GM21360 (cell line): ENCODE data around the gene MYD88.

Experiments
- ATAC-seq: cut with Tn5 transposase; IDR thresholded peaks from one replicate; pipeline ENCODE4 v1.9.1; 2021; ENCODE audit warnings: mild to moderate bottlenecking, moderate library complexity; ENCODE audit not compliant: unreplicated experiment

MYD88 gene

DNA sequence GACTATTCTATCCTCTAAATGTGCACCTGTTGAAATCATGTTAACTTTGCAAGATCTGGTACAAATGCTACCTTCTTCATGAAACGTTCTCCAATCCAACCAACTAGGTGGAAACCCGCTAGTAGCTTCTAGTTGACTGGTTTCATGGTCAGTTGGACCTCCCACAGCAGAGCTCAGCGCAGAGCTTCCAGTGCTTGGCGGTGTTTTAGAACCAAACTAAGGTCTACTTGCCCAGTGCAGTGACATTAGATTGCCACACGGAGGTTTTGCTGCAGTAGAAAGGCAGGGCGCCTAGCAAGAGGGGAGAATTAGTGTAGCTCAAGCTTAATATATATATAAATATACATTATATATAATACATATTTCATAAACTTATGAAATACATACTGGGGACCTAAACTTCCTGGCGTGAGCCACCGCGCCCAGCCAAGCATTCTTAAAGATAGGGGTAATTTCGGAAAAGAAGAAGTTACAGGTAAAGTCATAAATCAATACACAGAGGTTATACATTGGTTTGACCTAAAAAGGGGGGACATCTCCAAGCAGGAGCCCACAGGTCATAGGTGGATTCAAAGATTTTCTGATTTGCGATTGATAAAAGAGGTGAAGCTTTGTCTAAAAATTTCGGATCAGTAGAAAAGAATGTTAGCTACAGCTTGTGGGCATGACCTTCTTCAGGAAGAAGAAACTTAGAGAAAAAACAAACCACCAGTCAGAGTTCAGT, 24.8 kb downstream of the MYD88 start:
- no peak for ATAC-seq

- no peak for ATAC-seq
These were observed 25.6 kb downstream of the MYD88 start for GRCh38 chr3:38163841-38164642.

GRCh38 chr3:38164643-38164951, 26.1 kb downstream of the MYD88 start:
- peak; percentile 16 for ATAC-seq

GRCh38 chr3:38164952-38165721, 26.7 kb downstream of the MYD88 start, which contains the start of gene OXSR1:
TSS of gene OXSR1 (plus strand) at chr3:38165537. CDS start at chr3:38165877, 340 bp downstream.
- ATAC-seq = peak; percentile 90

GRCh38 chr3:38165722-38166387, 27.4 kb downstream of the MYD88 start:
- no peak for ATAC-seq

GRCh38 chr3:38167591-38167990, 29.1 kb downstream of the MYD88 start:
- ATAC-seq = no peak

DNA sequence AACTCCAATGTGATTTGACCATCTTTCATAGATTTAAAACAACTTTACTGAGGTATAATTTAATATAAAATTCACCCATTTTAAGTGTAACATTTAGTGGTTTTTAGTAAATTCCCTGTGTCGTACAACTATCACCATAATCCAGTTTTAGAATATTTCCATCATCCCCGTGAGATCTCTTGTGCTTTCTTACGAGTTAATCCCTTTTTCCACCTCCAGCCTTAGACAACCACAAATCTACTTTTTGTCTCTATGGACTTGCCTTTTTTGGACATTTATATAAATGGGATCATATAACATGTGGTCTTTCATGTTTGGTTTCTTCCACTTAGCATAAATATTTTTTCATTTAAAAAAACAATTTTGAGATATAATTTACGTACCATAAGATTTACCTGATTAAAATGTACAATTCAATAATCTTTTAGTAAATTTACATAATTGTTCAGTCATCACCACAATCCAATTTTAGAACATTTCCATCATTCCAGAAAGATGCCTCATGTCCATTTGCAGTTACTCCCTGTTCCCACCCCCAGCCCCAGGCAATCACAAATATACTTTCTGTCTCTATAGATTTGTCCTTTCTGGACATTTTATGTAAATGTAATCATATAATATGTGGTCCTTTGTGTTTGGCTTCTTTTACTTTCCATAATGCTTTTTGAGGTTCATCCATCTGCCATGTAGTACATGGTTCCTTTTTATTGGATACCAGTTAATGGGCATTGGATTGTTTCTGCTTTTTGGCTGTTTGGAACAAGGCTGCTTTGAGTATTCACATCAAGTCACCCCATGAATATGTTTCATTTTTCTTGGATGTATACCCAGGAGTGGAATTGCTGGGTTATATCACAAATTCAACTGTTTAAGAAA, 29.9 kb downstream of the MYD88 start:
- no peak for ATAC-seq

- no peak for ATAC-seq
These were observed 30.5 kb downstream of the MYD88 start for GRCh38 chr3:38169027-38169317.

DNA sequence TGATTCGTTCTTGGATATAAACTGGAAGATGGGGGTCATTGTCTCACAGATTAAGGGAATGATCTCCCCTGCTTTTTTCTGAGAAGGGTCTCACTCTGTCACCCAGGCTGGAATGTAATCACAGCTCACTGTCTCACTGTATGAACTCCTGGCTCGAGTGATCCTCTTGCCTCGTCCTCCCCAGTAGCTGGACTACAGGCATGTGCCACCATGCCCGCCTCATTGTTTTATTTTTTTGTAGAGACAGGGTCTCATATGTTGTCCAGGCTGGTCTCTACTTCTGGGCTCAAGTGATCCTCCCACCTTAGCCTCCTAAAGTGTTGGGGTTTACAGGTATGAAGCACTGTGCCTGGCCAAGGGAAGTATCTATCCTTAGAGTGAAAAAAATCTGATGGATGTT, 32.3 kb downstream of the MYD88 start:
- ATAC-seq = no peak

DNA sequence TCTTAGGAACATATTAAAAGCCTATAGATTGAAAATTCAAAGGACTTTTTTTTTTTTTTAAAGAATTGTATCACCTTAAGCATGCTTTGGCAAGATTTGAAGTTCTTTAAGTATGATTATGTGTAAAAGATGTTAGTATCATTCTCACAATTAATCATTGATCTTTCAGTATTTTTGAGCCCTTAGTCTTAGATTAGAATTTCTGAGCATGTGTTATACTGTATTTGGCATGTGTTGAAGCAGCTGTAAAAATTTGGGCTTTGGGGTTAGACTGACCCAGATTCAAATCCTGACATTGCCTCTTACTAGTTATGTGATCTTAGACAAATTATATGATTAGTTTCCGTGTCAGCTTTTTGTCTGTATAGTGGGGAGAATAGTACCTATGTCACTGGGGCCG, 33.2 kb downstream of the MYD88 start:
- no peak for ATAC-seq

GRCh38 chr3:38173834-38174418, 35.5 kb downstream of the MYD88 start:
- ATAC-seq = no peak

DNA sequence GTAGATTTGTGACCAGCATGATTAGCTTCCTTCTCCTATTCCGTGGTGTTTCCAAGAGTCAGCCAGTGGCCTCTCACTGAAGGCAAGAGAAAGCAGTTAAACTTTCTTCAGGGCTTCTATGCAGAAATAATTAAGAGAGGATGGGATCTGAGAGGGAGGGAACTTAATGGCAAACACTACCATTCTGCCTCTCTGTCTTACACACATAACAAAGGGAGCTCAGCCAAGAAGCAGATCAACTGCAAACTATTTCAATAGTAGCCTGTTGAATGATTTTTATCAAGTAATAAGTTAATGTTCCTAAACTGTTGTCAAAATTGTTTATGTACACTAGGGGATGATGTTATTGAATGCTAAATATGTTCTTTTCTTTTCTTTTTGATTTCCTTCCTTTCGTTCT, 38.7 kb downstream of the MYD88 start:
- ATAC-seq = no peak

DNA sequence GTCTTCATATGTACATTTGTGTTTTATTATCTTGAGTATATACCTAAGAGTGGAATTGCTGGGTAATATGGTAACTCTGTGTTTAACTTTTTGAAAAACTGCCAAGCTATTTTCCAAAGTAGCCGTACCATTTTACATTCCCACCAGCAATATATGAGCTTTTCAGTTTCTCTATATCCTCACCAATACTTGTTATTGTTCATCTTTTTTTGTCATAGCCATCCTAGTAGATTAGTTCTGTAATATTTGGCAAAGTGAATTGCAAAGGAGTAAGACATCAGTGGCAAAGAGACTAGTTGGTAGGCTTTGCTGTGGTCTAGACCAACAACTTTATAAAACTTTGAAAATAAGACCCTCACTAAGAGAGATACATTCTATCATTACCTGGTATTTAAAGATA, 48.3 kb downstream of the MYD88 start:
- ATAC-seq = no peak

DNA sequence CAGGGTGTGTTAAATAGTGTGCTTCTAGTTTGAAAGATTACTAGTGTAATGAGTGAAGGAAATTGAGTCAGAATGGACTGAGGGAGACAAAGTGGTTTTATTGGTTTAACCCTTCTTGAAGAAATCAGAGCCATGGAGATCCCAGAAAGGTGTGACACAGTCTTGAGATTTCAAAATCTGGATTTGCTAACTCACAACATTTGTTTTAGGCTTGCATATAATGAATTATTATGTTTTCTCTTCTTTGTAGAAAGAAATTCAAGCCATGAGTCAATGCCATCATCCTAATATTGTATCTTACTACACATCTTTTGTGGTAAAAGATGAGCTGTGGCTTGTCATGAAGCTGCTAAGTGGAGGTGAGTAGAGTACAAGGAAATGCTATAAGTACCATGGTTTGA, 52.0 kb downstream of the MYD88 start:
- ATAC-seq = no peak
